Common myeloid progenitor, CD34-positive (primary cell): Measurements from ENCODE around the gene CD48.

Source experiments
- CTCF ChIA-PET: fragments of 350-600 bp; sonication (Branson Sonifier 250); formaldehyde crosslinking; loops from one replicate; lab custom pipeline; 2021; ENCODE audit warnings: antibody characterized with exemption; lab: Charles Lee
- POLR2A ChIA-PET: fragments of 350-600 bp; sonication (Branson Sonifier 250); formaldehyde crosslinking; loops from one replicate; lab custom pipeline; 2021; ENCODE audit warnings: antibody characterized with exemption; lab: Charles Lee
- DNase-seq, 3 donors: peaks; one replicate each; pipeline versions ENCODE4 v3.0.0 to v3.0.0-alpha.2; 2013
- H3K27ac ChIP-seq, 2 experiments: 1 replicate in 1 of 2; 2 replicates in 1 of 2; pipeline ENCODE4 v1.7.0; 2013; ENCODE audit warnings: inconsistent platforms in 2 of 2, low read length in 2 of 2, mild to moderate bottlenecking in 2 of 2, low read depth in 1 of 2, moderate library complexity in 1 of 2; ENCODE audit not compliant: severe bottlenecking in 2 of 2, insufficient read depth in 1 of 2, poor library complexity in 1 of 2
- H3K27me3 ChIP-seq, 5 experiments: replicated peaks in 2 of 5; 1 replicate in 3 of 5; 2 replicates in 2 of 5; pipeline versions ENCODE4 v1.6.1 to v1.7.0; 2013; ENCODE audit warnings: low read length in 4 of 5, mild to moderate bottlenecking in 2 of 5, moderate library complexity in 2 of 5, inconsistent platforms in 1 of 5; ENCODE audit not compliant: insufficient read depth in 5 of 5, control insufficient read depth in 4 of 5
- H3K36me3 ChIP-seq, 4 experiments: 1 replicate in 2 of 4; 2 replicates in 2 of 4; pipeline versions ENCODE4 v1.6.1 to v1.7.0; 2013; ENCODE audit warnings: low read length in 3 of 4, control low read depth in 1 of 4, mild to moderate bottlenecking in 1 of 4; ENCODE audit not compliant: control insufficient read depth in 4 of 4, insufficient read depth in 4 of 4
- H3K4me1 ChIP-seq, 4 experiments: 1 replicate in 3 of 4; 2 replicates in 1 of 4; pipeline versions ENCODE4 v1.6.1 to v1.7.1; 2013; ENCODE audit warnings: low read length in 3 of 4, mild to moderate bottlenecking in 3 of 4, control low read depth in 1 of 4, inconsistent platforms in 1 of 4, moderate library complexity in 1 of 4; ENCODE audit not compliant: control insufficient read depth in 4 of 4, insufficient read depth in 4 of 4; ENCODE audit errors: control extremely low read depth in 1 of 4
- H3K4me3 ChIP-seq, 7 experiments: 1 replicate in 4 of 7; 2 replicates in 3 of 7; pipeline versions ENCODE4 v1.5.1 to v1.7.0; 2013; ENCODE audit warnings: mild to moderate bottlenecking in 7 of 7, low read length in 6 of 7, moderate library complexity in 6 of 7, inconsistent platforms in 2 of 7, low read depth in 2 of 7, control low read depth in 1 of 7; ENCODE audit not compliant: insufficient read depth in 4 of 7, control insufficient read depth in 1 of 7; ENCODE audit errors: extremely low read depth in 1 of 7
- H3K9me3 ChIP-seq, 5 experiments: 1 replicate in 4 of 5; 2 replicates in 1 of 5; pipeline versions ENCODE4 v1.6.1 to v1.7.1; 2013; ENCODE audit warnings: low read length in 4 of 5, mild to moderate bottlenecking in 2 of 5, inconsistent platforms in 1 of 5, low read depth in 1 of 5, moderate library complexity in 1 of 5; ENCODE audit not compliant: control insufficient read depth in 4 of 5, insufficient read depth in 2 of 5; ENCODE audit errors: control extremely low read depth in 1 of 5
- WGBS: methylation state at CpG from one replicate; pipeline ENCODE4 v1.1.5; 2013; ENCODE audit not compliant: insufficient coverage; 5-methylcytosine and 5-hydroxymethylcytosine counted together

Gene CD48

DNA sequence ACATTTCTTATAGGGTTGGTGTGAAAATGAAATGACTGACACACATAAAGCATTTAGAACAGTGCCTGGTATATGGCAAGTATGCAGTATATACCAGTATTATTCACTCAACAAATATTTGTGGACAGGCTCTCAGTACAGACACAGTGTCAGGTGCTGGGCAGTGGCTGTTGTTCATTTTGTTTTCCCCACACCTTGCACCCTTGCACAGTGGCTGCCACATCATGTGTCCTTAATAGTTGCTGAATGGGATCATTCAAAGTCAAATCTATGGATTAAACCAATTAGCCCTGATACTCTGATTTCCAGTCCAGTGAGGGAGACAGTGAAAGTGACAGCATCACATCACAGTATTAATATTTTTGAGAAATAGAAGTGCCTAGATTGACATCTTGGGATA, 67.2 kb downstream of the CD48 start:
- Histone ChIP-seq H3K36me3 (no peaks in the 10 kb centered on the region), H3K4me3 (no peak overlapping the region)

DNA sequence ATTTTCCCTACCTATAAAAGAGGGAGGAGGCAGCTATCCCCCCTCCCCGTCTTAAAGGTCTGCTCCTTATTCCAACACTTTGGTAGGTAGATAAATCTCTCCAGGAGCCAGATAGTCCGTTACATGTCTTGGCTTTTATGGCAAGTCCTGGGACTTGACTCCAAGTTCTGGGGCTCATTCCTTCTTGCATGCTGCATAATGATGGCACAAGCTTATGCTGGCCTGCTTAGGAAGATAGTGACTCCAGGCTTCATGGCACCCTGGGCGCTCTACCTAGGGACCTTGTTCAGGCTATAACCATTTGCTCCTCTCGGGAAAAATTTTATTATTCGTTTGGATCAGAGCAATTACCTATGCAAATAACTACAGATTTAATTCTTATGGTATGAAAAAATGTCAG, 68.5 kb downstream of the CD48 start:
- no peak for DNase-seq
- no peaks in the 10 kb centered on the region for H3K27me3 ChIP-seq
- POLR2A ChIA-PET = no interaction called here
- no peak overlapping the region for H3K4me3 ChIP-seq
- 100% methylated on average over 1 of the region's 5 CpGs for WGBS
- H3K36me3 ChIP-seq = no peaks in the 10 kb centered on the region
- H3K4me1 ChIP-seq = peaks cover 20 to 62% (median 49%) of the 10 kb centered on the region in 4 experiments
- H3K9me3 ChIP-seq = no peaks in the 10 kb centered on the region
- CTCF ChIA-PET = no interaction called here
- no peak overlapping the region for H3K27ac ChIP-seq

More for the DNA sequence above, 67.2 kb downstream of the CD48 start:
- Histone ChIP-seq H3K27ac (no peak overlapping the region), H3K27me3 (no peaks in the 10 kb centered on the region), H3K9me3 (no peaks in the 10 kb centered on the region), H3K4me1 (peaks cover 17 to 55% (median 42%) of the 10 kb centered on the region in 4 experiments)
- CTCF ChIA-PET = interaction anchor here (1.0 kb wide), 1 partner anchor 36 kb away, joined by 3 read pairs; no protein-coding TSS in a partner anchor
- POLR2A ChIA-PET = no interaction called here
- no peak for DNase-seq

DNA sequence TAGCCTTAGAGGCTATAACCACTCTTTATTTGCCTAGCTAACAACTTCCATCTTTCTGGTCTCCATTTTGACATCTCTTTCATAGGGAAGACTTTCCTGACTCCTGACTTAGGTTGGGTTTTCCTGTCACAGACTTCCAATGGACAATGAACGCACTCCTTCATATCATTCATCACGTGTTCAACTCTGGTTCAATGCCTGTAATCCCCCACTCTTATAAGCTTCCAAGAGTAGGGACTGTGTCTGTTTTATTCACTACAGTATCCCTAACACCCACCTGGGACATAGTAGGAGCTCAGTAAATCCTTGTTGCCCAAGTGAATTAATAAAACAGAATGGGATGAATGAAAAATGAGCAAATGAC, 69.4 kb downstream of the CD48 start:
- Histone ChIP-seq H3K36me3 (no peaks in the 10 kb centered on the region), H3K4me1 (peaks cover 23 to 67% (median 52%) of the 10 kb centered on the region in 4 experiments), H3K27me3 (no peaks in the 10 kb centered on the region), H3K27ac (no peak overlapping the region), H3K4me3 (no peak overlapping the region), H3K9me3 (no peaks in the 10 kb centered on the region)
- no peak for DNase-seq
- WGBS = no CpG with 5 or more reads among the region's 2 CpGs
- ChIA-PET POLR2A (no interaction called here), CTCF (no interaction called here)

DNA sequence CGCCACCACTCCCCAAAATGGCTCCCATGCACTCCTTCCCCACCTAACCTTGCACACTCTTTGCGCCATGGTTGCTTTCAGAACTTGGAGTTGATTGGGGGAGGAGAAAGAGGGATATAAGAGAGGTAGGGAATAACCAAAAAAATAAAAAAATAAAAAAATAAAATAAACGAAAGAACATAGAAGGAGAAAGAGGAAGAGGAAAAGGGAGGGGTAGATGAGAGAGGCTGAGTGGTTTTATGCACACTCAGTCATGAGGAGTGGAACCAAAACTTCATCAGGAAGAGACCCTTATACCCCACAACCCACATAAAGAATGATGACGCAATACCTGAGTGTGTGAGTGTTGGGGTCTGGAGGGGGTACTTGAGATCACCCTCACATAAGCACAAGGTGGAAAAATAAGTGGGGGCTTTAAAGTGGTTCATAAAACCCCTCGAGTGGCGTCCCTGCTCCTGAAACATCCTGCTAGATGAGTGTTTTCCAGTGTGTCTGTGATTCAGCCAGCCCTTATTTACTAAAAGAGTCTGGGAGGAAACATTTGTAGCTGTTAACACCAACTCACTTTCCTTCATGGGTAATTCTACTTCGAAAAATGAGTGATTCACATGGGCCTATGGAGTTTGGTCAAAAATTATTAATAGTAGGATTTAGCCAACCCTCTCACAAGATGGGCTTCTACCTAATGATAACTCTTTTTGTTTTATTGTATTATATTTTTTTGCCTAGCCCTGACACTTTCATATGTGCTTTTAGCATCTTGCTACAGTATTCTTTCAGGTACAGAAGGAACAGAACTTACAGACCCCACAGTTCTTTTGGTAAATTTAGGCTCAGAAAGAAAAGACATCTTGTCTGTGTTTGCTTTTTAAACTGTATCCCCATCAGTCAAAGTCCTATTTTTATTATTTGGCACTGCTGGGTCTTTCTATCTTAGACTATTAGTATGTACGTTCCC, 70.0 kb downstream of the CD48 start:
- Histone ChIP-seq H3K4me1 (peaks cover 23 to 64% (median 48%) of the 10 kb centered on the region in 4 experiments), H3K27ac (no peak overlapping the region), H3K9me3 (no peaks in the 10 kb centered on the region), H3K4me3 (peak overlapping the region in 2 of 7 experiments; percentile 19 to 50), H3K27me3 (no peaks in the 10 kb centered on the region), H3K36me3 (no peaks in the 10 kb centered on the region)
- POLR2A ChIA-PET = no interaction called here
- CTCF ChIA-PET = no interaction called here
- 100% methylated on average over 1 of the region's 8 CpGs for WGBS
- peak; percentile 57 to 91 (median 88) for DNase-seq

DNA sequence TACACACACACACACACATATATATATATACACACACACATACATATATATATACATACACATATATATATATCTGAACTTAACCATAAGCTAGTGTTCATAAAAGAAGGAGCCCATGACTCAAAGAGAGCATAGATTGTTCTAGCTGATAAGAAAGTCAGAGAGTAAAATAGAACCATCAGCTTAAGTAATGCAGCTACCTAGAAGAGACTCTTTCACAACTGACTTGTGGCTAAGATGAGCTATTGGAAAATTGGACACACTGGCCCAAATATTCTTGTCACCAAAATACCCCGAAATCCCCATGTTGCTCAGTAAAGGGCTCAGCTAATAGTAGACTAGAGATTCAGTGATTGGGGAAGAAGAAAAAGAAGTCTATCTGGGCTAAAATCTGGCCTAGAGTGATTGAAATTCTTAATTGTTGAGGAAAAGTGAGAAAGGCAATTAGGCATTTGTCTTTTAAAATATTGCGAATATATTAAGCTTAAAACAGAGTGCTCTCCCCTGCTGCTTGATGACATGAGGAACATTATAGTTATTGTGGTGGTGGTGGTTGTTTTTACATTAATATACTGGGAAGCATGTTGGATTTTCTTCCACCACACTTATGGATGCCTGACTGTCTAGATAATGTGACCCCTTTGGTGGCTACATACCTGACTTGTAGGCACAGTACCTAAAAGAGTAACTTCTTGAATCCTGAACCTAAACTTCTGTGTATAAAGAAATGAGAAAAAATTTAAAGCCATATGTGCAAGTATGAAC, 71.1 kb downstream of the CD48 start:
- Histone ChIP-seq H3K36me3 (no peaks in the 10 kb centered on the region), H3K9me3 (no peaks in the 10 kb centered on the region), H3K27ac (no peak overlapping the region), H3K4me1 (peaks cover 23 to 54% (median 42%) of the 10 kb centered on the region in 4 experiments), H3K27me3 (no peaks in the 10 kb centered on the region), H3K4me3 (no peak overlapping the region)
- ChIA-PET CTCF (interaction anchor here (1.0 to 1.3 kb wide), 3 partner anchors 14 to 212 kb away, joined by 3 to 5 read pairs (median 4); no protein-coding TSS in a partner anchor), POLR2A (interaction anchor here (1.1 kb wide), 1 partner anchor 98 kb away, joined by 3 read pairs; the partner anchor contains the start of gene SLAMF7)
- whole genome bisulfite sequencing = no CpG with 5 or more reads among the region's 2 CpGs
- peak in 2 of 3 donors; percentile 48 to 61 for DNase-seq

DNA sequence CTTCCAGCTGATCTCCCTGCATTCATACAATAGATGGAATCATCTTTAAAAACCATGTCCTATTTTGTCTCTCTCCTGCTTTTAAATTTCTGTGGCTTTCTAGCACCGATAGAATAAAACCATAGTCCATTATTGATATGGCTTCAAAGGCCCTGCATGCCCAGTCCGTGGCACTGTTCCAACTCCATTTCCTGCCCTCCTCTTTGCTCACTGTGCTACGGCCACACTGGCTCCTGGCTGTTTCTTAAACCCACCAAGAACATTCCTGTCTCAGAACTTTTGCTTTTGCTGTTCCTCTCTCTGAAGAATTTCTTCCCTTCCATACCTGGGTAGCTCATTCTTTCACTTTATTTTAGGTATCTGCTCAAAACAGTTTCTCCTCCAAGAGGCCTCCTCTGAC, 72.0 kb downstream of the CD48 start:
- Histone ChIP-seq H3K27me3 (no peaks in the 10 kb centered on the region), H3K4me1 (peaks cover 23 to 54% (median 42%) of the 10 kb centered on the region in 4 experiments), H3K36me3 (no peaks in the 10 kb centered on the region), H3K27ac (no peak overlapping the region), H3K9me3 (no peaks in the 10 kb centered on the region), H3K4me3 (no peak overlapping the region)
- 2% methylated on average over 3 of the region's 3 CpGs for WGBS
- CTCF ChIA-PET = interaction anchor here (0.7 to 1.3 kb wide), 4 partner anchors 13 to 211 kb away, joined by 3 to 5 read pairs (median 4); no protein-coding TSS in a partner anchor
- no peak for DNase-seq
- POLR2A ChIA-PET = interaction anchor here (1.1 kb wide), 1 partner anchor 99 kb away, joined by 3 read pairs; the partner anchor contains the start of gene SLAMF7
